ENCODE results near the gene DIAPH3.
"Not testable (repeated sequence)": the region's sequence is repeated elsewhere in the genome, so short reads cannot be mapped to it uniquely, and the experiment has no call there.

Gene DIAPH3

DNA sequence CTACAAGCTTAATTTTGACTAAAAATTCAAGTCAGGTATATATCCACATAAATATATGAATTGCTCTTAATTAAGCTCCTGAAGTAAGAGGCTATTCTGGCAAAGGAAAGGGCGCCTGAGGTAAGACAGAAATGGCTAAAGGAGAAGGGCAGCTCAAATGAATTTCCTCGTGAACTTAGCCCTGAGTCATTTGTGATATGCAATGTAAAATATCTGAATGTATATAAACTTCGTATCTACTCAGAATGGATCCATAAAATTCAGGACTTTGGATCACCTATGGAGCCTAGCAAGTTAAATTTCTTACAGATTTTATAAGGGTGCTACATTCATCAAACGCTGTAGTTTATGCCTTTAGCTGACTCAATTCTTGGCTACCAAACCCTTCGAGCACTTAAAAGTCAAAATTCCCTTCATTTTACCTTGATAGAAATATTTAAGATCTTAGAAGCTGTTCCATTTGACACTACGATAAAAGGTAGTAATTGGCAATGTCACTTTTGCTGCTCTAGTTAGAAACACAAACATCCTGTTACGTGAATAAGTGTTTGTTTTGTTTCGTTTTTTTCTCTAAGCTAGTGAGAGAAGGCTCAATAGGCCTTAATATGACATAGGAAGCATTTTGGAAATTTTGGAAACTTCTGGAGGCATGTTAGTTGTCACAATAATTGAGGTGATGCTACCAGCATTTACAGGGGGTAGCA, 69.2 kb downstream of the DIAPH3 start:
- DNase-seq (ENCODE audit: low read depth, low spot score): no peak

DNA sequence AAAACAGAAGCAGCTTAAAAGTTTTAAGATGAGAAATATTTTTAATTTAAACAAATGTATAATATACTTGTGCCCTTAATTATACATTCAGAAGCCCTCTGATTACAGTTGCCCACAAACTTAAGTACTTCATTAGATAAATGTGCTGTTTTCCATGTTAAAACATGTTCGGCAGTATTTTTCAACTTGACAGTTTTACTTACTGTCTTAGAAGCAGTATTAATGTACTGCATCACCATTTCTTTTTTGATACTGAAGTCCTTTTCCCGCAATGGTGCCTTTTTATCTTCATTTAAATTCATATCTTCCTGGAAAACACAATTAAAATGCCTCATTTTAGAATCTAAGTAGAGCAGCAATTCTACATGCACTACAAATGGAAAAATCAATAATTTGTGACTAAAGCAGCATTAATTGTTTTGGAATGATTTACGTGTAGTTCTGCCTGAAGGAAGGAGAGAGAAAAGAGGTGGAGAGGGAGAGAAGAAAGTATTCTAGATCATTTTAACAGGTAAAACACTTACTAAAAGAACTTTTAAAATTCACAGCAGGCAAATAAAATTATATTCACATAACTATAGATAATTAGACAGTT, 70.2 kb downstream of the DIAPH3 start:
- no peak for DNase-seq (ENCODE audit: low read depth, low spot score)

DNA sequence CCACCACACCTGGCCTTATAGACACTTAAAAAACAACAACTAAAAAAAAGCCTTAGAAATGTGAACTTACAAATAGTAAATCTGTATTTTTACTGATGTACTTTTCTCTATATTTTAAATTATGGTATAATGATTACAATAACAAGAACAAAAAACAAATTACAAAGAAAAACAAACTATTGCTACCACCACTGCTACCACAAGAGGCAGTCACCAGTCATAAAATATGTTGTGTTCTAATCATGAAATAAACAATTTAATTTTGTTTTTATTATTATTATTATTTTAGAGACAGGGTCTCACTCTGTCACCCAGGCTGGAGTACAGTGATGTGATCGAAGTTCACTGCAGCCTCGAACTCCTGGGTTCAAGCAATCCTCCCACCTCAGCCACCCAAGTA, 72.2 kb downstream of the DIAPH3 start:
- DNase-seq (ENCODE audit: low read depth, low spot score): no peak

DNA sequence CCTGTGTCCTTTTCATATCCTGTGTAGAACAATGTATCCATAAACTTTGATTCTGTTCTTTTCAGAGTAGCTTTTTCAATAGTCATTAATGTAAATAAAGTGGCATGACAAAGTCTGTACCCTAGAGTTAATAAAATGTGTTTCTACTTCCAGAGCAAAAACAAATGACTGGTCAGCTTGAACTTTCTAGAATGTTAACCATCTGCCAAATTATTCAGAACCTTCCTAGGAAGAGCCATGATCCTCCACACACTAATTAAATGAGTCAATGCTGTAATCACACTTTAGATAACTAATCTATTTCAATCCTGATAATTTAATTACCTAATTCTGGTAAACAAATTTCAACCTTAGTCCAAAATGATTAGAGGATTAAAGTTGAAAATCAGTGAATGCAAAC, 73.2 kb downstream of the DIAPH3 start:
- no peak for DNase-seq (ENCODE audit: low read depth, low spot score)

DNA sequence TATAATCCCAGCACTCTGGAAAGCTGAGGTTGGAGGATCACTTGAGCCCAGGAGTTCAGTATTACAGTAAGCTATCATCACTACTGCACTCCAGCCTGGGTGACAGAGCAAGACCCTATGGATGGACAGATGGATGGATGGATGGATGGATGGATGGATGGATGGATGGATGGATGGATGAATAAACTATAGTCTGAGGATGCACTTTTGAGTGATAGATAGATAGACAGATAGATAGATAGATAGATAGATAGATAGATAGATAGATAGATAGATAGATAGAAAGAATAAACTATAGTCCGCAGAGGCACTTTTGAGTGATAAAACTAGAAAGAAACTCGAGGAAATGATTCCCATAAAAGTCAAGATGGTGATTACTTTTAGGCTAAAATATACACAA, 79.9 kb downstream of the DIAPH3 start:
- not testable (repeated sequence) for DNase-seq (ENCODE audit: low read depth, low spot score)

DNA sequence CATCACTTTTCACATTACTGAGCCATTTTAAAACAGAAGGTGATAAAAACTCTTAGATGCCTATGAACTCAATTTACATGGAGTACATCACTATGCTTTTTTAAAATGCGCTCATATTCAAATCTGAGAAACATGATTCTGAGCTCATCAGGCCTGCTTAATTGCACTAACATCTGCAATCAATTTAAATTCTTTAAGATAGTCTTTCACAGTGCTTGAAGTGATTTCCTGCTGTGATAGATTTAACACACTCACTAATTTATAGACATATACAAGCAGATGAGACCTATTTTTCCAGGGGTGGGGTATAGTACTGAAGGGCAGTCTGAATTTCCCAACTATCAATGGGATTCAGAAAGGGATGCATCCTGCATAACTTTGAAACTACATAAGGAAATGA, 82.9 kb downstream of the DIAPH3 start:
- no peak for DNase-seq (ENCODE audit: low read depth, low spot score)

DNA sequence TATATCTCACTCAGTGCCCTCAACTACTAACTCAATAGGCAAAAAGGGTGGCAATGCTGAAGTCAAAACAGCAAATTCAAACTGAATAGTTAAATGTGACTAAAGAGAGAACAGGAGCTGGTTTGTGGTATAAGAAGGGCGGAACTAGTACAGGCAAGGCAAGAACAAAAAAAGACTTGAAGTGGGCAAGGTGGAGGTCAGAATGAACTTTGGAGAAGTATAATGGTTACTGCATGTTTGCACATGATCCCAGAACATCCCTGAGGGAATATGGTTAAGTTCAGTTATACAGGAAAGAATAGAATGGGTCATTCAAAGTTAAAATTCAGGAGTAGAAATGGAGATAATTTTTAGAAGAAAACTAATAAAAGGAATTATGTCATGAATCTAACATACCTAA, 85.5 kb downstream of the DIAPH3 start:
- no peak for DNase-seq (ENCODE audit: low read depth, low spot score)

DNA sequence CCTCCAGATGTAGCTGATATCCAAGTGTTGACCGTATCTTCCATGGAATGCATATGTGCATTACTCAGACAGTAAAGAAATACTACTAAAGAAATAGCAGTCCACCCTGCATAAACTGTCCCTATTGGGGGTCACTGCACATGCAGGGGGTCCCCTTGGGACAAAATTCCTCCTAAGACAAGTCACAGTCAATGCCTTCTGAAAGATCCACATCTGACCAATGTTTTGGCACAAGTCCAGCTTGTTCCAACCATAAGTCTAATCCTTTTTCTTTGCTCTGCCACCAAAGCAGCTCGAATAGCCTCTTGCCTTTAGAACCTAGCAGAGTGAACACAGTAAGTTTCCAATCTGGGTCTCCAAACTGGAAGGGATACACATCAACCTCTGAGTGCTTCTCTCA, 87.9 kb downstream of the DIAPH3 start:
- DNase-seq (ENCODE audit: low read depth, low spot score): no peak

DNA sequence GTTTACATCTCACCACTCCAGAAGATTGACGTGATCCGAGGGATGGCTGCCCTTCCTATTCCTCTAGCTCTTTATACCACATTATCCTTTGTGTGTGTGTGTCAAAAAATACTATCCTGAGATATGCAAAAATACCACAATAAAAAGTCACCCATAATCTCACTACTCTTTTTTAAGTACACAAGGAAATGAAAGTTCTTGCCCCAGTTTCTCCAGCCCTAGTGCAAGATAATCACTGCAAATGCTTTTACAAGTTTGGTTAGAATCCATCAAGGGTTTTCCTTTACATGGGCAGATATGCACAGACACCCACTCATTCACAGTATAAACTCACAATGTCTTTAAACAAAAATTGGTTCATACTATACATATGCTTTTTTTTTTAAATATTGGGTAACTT, 89.3 kb downstream of the DIAPH3 start:
- DNase-seq (ENCODE audit: low read depth, low spot score): no peak

DNA sequence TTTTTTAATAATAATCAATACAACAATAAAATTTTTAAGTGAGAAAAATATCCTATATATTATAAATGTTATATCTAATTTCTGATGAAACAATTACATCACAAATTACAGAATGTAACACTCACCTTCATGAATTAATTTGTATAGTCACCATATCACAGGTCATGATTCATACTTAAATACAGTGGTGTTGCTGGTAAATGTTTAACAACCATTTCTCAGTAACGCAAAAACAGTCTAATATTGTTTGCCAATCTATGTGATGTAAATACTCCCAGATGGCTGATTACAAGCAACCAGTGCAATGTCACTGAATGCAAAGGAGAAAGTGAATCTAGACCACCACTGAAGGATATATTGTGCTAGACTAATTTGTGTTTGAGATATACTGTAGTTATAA, 97.5 kb downstream of the DIAPH3 start:
- no peak for DNase-seq (ENCODE audit: low read depth, low spot score)

DNA sequence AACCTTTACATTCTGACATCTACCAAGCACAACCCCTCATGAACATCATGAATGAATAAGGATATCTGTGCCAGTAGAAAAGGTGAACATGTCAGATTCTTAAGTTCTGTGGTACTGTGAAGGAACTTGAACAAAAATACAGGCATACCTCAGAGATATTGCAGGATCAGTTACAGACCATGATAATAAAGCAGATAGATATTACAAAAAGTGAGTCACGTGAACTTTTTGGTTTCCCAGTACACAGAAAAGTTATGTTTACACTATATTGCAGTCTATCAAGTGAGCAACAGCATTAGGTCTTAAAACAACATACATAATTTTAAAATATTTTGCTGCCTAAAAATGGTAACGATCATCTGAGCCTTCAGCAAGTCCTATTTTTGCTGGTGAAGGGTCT, 101.2 kb downstream of the DIAPH3 start:
- no peak for DNase-seq (ENCODE audit: low read depth, low spot score)

DNA sequence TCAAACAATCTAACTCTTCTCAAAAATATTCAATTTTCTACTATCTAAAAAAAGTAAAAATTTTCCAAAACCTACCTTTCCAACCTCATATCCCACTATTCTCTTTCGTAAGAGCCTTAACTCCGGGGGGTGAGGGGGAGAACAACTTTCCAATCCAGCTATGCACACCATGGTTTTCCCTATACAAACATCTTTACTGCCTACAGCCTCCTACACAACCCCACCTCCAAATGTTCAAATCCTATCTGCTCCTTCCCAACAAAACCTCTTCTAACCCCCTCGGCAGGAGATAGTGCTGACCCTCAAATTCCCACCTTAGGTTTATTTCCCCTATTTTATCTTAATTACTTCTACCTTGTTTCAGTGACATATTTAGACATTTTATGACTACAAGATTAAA, 102.0 kb downstream of the DIAPH3 start:
- DNase-seq (ENCODE audit: low read depth, low spot score): no peak

DNA sequence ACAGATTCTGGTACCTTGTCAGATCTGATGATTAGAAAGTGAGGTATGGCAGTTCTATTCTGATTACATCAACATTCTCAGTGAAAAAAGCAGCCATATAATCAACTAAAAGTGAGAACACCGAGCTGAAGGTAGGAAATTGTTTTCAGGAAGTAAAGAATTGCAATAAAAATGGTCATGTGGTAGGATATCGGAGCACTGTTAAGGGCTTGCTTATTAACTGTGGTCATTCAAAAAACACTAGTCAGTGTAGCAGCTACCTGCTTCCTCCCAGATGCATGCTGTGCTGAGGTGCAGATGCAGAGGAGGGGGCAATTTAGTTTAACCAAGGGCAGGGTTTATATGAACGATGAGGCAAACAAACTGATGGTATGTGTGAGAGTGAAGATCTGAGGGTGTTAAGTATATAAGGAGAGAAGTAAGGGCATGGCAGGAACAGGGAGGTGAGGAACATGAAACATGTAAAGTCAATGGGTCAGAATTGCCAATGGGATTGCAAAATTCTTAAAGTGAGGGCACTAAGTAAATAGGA, 111.9 kb downstream of the DIAPH3 start:
- no peak for DNase-seq (ENCODE audit: low read depth, low spot score)

DNA sequence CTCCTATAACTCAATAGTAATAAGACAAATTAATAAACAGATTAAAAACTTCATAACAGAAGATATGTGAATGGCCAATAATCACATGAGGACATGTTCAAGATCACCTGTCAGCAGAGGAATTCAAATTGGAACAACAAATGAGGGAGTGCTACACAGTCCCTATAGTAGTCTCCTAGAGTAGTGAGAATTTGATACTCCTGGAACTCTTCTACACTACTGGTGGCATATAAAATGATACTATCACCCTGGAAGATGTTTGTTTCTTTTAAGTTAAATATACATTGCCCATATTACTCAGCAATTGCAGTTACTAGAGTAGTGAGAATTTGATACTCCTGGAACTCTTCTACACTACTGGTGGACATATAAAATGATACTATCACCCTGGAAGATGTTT, 115.4 kb downstream of the DIAPH3 start:
- not testable (repeated sequence) for DNase-seq (ENCODE audit: low read depth, low spot score)

DNA sequence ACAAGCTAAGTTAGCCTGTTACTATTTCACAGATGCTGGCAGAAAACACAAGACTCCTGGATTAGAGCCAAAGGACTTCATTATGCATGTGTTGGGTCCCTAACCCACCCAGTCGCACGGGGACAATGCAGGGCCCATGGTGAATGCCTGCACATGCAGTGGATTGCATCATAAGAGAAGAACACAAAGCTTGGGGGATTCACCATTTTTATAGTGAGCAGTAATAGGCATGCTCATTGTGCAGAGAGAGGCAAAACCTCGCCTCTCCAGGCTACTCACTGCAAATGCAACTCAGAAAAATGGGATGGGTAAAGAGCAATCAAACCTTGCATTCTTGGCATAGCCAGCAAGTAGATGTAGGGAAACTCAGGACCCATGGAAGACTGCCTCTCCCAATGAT, 115.8 kb downstream of the DIAPH3 start:
- DNase-seq (ENCODE audit: low read depth, low spot score): no peak

DNA sequence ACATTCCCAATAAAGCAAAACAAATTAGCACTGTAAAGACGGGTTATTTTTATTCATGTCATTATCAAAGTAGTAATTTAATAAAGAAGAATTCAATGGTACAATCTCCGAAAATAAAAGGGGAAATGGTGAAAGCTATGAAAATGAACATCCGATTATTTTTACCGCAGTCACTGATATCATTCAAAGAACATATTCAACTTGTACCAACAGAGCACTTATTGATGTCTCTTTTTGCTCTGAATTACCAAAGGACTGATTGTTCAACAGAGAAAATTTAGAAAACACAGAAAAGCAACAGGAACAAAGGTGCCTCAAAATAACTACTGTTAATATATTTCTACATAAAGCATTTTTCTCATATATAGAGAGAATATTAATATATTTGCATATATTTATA, 119.4 kb downstream of the DIAPH3 start:
- DNase-seq (ENCODE audit: low read depth, low spot score): no peak

DNA sequence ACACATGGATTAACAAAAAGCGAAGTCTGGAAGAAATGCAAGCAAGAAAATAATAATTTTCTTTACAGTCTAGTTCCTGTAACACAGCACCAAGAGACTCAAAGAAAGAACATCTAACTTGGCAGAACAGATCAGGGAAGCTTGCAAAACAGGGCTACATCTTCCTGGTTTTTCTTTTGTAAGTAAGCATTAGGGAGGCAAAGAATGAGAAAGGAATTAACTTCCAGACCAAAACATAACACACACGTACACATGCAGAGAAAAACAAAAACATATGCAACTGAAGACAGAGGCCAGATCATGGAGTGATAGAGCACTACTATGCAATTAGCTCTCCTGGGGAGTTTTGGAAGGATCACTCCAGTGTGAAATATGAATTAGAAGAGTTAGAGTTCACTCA, 120.5 kb downstream of the DIAPH3 start:
- no peak for DNase-seq (ENCODE audit: low read depth, low spot score)

DNA sequence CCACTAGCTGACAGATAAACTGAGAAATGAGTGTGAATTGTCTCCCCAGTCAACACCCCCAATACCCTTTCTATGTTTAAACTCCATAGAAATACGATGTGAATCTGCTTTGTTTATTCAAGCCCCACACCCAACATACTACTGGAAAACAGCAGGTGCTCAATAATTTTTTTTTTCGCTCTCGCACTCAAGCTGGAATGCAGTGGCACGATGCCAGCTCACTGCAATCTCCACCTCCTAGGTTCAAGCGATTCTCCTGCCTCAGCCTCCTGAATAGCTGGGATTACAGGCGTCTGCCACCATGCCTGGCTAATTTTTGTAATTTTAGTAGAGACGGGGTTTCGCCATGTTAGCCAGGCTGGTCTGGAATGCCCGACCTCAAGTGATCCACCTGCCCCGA, 123.1 kb downstream of the DIAPH3 start:
- not testable (repeated sequence) for DNase-seq (ENCODE audit: low read depth, low spot score)

DNA sequence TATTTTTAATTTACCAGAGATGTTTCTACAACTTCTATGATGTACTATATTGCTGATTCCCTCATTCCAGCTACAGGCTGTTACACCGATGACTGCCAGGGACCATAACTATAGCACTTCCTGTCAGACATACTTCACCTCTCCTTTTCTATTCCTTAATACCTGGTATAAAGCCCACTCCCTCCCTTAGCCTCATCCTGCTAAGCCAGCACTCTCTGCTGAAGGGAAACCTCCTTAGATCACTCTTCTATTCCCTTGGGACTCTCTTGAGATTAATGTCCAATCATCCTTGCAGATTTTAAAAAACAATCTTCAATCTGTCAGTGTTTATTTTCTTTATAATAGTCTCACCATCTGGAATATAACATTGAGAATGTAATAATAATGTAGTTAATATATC, 127.9 kb downstream of the DIAPH3 start:
- no peak for DNase-seq (ENCODE audit: low read depth, low spot score)

DNA sequence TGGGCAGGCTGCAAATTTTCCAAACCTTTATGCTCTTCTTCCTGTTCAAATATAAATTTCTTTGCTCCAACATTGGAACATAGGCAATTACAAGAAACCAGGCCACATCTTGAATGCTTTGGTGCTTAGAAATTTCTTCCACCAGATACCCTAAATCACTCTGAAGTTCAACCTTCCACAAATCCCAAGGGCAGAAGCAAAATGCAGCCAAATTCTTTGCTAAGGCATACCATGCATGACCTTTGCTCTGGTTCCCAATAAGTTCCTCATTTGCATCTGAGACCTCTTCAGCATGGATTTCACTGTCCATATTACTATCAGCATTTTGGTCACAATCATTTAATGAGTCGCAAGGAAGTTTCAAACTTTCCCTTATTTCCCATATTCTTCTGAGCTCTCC, 130.9 kb downstream of the DIAPH3 start:
- DNase-seq (ENCODE audit: low read depth, low spot score): no peak

DNA sequence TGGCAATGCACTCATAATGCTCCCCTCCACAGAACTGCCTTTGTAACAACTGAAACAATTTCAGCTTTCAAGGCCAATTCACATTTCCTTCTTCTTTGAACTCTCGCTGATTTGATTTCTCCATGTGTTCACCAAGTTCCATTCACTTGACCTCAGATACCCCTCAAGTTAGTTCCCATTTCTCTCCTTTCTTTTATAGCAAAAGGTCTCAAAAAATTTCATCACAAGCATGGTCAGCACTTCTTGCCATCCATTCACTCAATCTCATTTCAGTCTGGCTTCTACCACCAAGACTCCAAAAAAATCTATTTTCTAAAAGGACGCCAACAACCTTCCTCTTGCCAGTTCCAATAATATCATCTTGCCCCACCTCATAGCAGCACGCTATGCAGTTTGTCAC, 135.7 kb downstream of the DIAPH3 start:
- DNase-seq (ENCODE audit: low read depth, low spot score): no peak

DNA sequence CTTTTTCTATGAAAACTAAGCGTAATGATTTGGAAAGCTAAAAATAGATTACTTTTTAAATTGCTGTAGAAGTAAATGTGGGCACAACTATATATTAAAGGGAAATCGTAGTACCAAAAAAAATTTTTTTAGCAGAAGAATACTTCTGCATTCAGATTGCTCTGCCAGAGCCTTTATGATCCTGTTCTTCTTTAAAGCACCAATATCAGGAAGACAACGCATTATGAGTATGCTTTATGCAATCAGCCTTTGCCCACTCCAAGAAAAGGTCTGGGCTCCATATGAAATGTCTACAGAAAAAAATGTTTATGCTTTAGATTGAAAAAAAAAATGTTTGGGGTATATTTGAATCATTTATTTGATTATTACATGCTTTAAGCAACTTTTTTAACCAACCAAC, 137.4 kb downstream of the DIAPH3 start:
- DNase-seq (ENCODE audit: low read depth, low spot score): no peak

DNA sequence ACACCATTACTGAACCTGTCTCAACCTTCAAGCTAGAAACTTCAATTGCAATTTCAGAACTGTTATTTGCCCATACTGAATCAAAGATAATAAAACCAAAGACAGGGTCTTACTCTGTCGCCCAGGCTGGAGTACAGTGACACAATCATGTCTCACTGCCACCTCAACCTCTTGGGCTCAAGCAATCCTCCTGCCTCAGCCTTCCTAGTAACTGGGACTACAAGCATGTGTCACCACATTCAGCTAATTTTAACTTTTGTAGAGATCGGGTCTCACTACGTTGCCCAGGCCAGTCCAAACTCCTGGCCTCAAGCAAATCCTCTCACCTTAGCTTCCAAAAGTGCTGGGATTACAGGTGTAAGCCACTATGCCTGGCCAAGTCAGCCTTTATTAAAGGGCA, 143.4 kb downstream of the DIAPH3 start:
- DNase-seq (ENCODE audit: low read depth, low spot score): no peak

Data from smooth muscle cell of the brain vasculature (primary cell).